Measurements from ENCODE around the gene FLNA. TPM values are rescaled to one million over a fixed set of nuclear protein-coding genes. Genes with fewer than 3 reads are reported as not detected.

The FLNA gene
- total and polyA plus RNA-seq, 2 experiments from 2014 or later: 396 to 468 TPM

- no peaks in the 10 kb centered on the region for H3K9me3 ChIP-seq (ENCODE audit: low read depth)
- TF ChIP-seq CTCF (IDR thresholded peaks at IDR 0.05; ENCODE audit: poor library complexity) (no peak), EZH2 (IDR thresholded peaks at IDR 0.05; ENCODE audit: borderline replicate concordance) (no peak), EZH2phosphoT487 (IDR thresholded peaks at IDR 0.05; ENCODE audit: low read depth, severe bottlenecking, unreplicated experiment) (no peak)
- H3K27ac ChIP-seq: no peak overlapping the region
- H2AFZ ChIP-seq: no peak overlapping the region
- H3K4me2 ChIP-seq: no peak overlapping the region
- H3K9me2 ChIP-seq (replicated peaks; ENCODE audit: insufficient read depth): no peaks in the 10 kb centered on the region
- H4K20me1 ChIP-seq (ENCODE audit: insufficient read depth, poor library complexity, severe bottlenecking): no peaks in the 10 kb centered on the region
- H3K79me2 ChIP-seq: no peaks in the 10 kb centered on the region
- no peaks in the 10 kb centered on the region for H3K4me1 ChIP-seq (ENCODE audit: insufficient read depth)
- WGBS (ENCODE audit: low lambda C conversion rate, missing lambda C conversion rate): 73% methylated on average over 6 of the region's 6 CpGs
- no peaks in the 10 kb centered on the region for H3K36me3 ChIP-seq (replicated peaks; ENCODE audit: insufficient read depth, low read depth)
- no peak for DNase-seq (ENCODE audit: low spot score)
- H3K4me3 ChIP-seq: no peak overlapping the region
- H3K27me3 ChIP-seq: no peaks in the 10 kb centered on the region
Measured at GRCh38 chrX:154333837-154334271, 40.6 kb downstream of the FLNA start.

- Histone ChIP-seq H3K4me1 (ENCODE audit: insufficient read depth) (no peaks in the 10 kb centered on the region), H3K9me3 (ENCODE audit: low read depth) (no peaks in the 10 kb centered on the region), H3K79me2 (no peaks in the 10 kb centered on the region), H3K27me3 (no peaks in the 10 kb centered on the region), H3K27ac (no peak overlapping the region), H2AFZ (no peak overlapping the region), H3K4me2 (no peak overlapping the region), H4K20me1 (ENCODE audit: insufficient read depth, poor library complexity, severe bottlenecking) (no peaks in the 10 kb centered on the region), H3K4me3 (no peak overlapping the region), H3K36me3 (replicated peaks; ENCODE audit: insufficient read depth, low read depth) (no peaks in the 10 kb centered on the region), H3K9me2 (replicated peaks; ENCODE audit: insufficient read depth) (no peaks in the 10 kb centered on the region)
- no peak for DNase-seq (ENCODE audit: low spot score)
- TF ChIP-seq EZH2 (IDR thresholded peaks at IDR 0.05; ENCODE audit: borderline replicate concordance) (no peak), CTCF (IDR thresholded peaks at IDR 0.05; ENCODE audit: poor library complexity) (no peak), EZH2phosphoT487 (IDR thresholded peaks at IDR 0.05; ENCODE audit: low read depth, severe bottlenecking, unreplicated experiment) (no peak)
- 80% methylated on average over 9 of the region's 9 CpGs for WGBS (ENCODE audit: low lambda C conversion rate, missing lambda C conversion rate)
Measured at GRCh38 chrX:154333116-154333515, 41.3 kb downstream of the FLNA start.

- TF ChIP-seq CTCF (IDR thresholded peaks at IDR 0.05; ENCODE audit: poor library complexity) (no peak), EZH2 (IDR thresholded peaks at IDR 0.05; ENCODE audit: borderline replicate concordance) (no peak), EZH2phosphoT487 (IDR thresholded peaks at IDR 0.05; ENCODE audit: low read depth, severe bottlenecking, unreplicated experiment) (no peak)
- H3K4me3 ChIP-seq: no peak overlapping the region
- no peaks in the 10 kb centered on the region for H3K4me1 ChIP-seq (ENCODE audit: insufficient read depth)
- no peak overlapping the region for H3K27ac ChIP-seq
- H3K9me3 ChIP-seq (ENCODE audit: low read depth): no peaks in the 10 kb centered on the region
- no peaks in the 10 kb centered on the region for H3K79me2 ChIP-seq
- no peaks in the 10 kb centered on the region for H4K20me1 ChIP-seq (ENCODE audit: insufficient read depth, poor library complexity, severe bottlenecking)
- no peak for DNase-seq (ENCODE audit: low spot score)
- H3K27me3 ChIP-seq: no peaks in the 10 kb centered on the region
- H3K36me3 ChIP-seq (replicated peaks; ENCODE audit: insufficient read depth, low read depth): no peaks in the 10 kb centered on the region
- 93% methylated on average over 19 of the region's 29 CpGs for WGBS (ENCODE audit: low lambda C conversion rate, missing lambda C conversion rate)
- no peak overlapping the region for H2AFZ ChIP-seq
- no peaks in the 10 kb centered on the region for H3K9me2 ChIP-seq (replicated peaks; ENCODE audit: insufficient read depth)
- no peak overlapping the region for H3K4me2 ChIP-seq
Measured at GRCh38 chrX:154332561-154332960, 41.9 kb downstream of the FLNA start.

GRCh38 chrX:154329294-154329693 is 45.1 kb downstream of the FLNA start:
- Histone ChIP-seq H3K36me3 (replicated peaks; ENCODE audit: insufficient read depth, low read depth) (no peaks in the 10 kb centered on the region), H3K27me3 (no peaks in the 10 kb centered on the region), H3K79me2 (no peaks in the 10 kb centered on the region), H4K20me1 (ENCODE audit: insufficient read depth, poor library complexity, severe bottlenecking) (no peaks in the 10 kb centered on the region), H3K9me3 (ENCODE audit: low read depth) (no peaks in the 10 kb centered on the region), H3K4me2 (no peak overlapping the region), H3K9me2 (replicated peaks; ENCODE audit: insufficient read depth) (no peaks in the 10 kb centered on the region), H3K27ac (no peak overlapping the region), H2AFZ (no peak overlapping the region), H3K4me1 (ENCODE audit: insufficient read depth) (no peaks in the 10 kb centered on the region), H3K4me3 (no peak overlapping the region)
- DNase-seq (ENCODE audit: low spot score): no peak
- 74% methylated on average over 10 of the region's 10 CpGs for WGBS (ENCODE audit: low lambda C conversion rate, missing lambda C conversion rate)
- TF ChIP-seq EZH2phosphoT487 (IDR thresholded peaks at IDR 0.05; ENCODE audit: low read depth, severe bottlenecking, unreplicated experiment) (no peak), CTCF (IDR thresholded peaks at IDR 0.05; ENCODE audit: poor library complexity) (no peak), EZH2 (IDR thresholded peaks at IDR 0.05; ENCODE audit: borderline replicate concordance) (no peak)

Data from hepatocyte (in vitro differentiated cells).